ENCODE data around the gene AQP3.
"Not testable (repeated sequence)": the region's sequence is repeated elsewhere in the genome, so short reads cannot be mapped to it uniquely, and the experiment has no call there.

AQP3 gene

GRCh38 chr9:33446946-33447798 is at the start of gene AQP3:
Gene AQP3 (minus strand): TSS chr9:33447593. CDS start chr9:33447530, 63 bp downstream.
- Histone ChIP-seq H3K4me1 (ENCODE audit: control insufficient read depth, insufficient read depth, low read length) (peaks cover 2% of the 10 kb centered on the region), H3K27ac (ENCODE audit: low read depth, low read length) (peak within 1 kb of the TSS; percentile 12), H3K9ac (ENCODE audit: low read length) (peak within 1 kb of the TSS; percentile 13), H3K27me3 (ENCODE audit: control insufficient read depth, insufficient read depth, low read length) (no peaks in the 10 kb centered on the region), H3K4me3 (ENCODE audit: low read length) (peak within 1 kb of the TSS; percentile 80), H3K36me3 (ENCODE audit: control insufficient read depth, insufficient read depth, low read length) (peaks cover 4% of the 10 kb centered on the region)

GRCh38 chr9:33493819-33494218 is 46.4 kb upstream of the AQP3 start:
- not testable (repeated sequence) for H3K27me3 ChIP-seq (ENCODE audit: control insufficient read depth, insufficient read depth, low read length); H3K4me1 ChIP-seq (ENCODE audit: control insufficient read depth, insufficient read depth, low read length); H3K27ac ChIP-seq (ENCODE audit: low read depth, low read length); H3K36me3 ChIP-seq (ENCODE audit: control insufficient read depth, insufficient read depth, low read length); H3K9ac ChIP-seq (ENCODE audit: low read length); H3K4me3 ChIP-seq (ENCODE audit: low read length)

GRCh38 chr9:33489066-33489465 is 41.7 kb upstream of the AQP3 start:
- Histone ChIP-seq H3K4me3 (ENCODE audit: low read length) (no peak overlapping the region), H3K36me3 (ENCODE audit: control insufficient read depth, insufficient read depth, low read length) (no peaks in the 10 kb centered on the region)

GRCh38 chr9:33485312-33485711 is 37.9 kb upstream of the AQP3 start:
- not testable (repeated sequence) for H3K36me3 ChIP-seq (ENCODE audit: control insufficient read depth, insufficient read depth, low read length); H3K27ac ChIP-seq (ENCODE audit: low read depth, low read length); H3K4me3 ChIP-seq (ENCODE audit: low read length); H3K9ac ChIP-seq (ENCODE audit: low read length); H3K4me1 ChIP-seq (ENCODE audit: control insufficient read depth, insufficient read depth, low read length); H3K27me3 ChIP-seq (ENCODE audit: control insufficient read depth, insufficient read depth, low read length)

More at GRCh38 chr9:33489066-33489465, 41.7 kb upstream of the AQP3 start:
- no peaks in the 10 kb centered on the region for H3K4me1 ChIP-seq (ENCODE audit: control insufficient read depth, insufficient read depth, low read length)
- H3K27me3 ChIP-seq (ENCODE audit: control insufficient read depth, insufficient read depth, low read length), result no peaks in the 10 kb centered on the region
- H3K9ac ChIP-seq (ENCODE audit: low read length), result no peak overlapping the region
- H3K27ac ChIP-seq (ENCODE audit: low read depth, low read length), result no peak overlapping the region

- no peaks in the 10 kb centered on the region for H3K36me3 ChIP-seq (ENCODE audit: control insufficient read depth, insufficient read depth, low read length)
- no peaks in the 10 kb centered on the region for H3K27me3 ChIP-seq (ENCODE audit: control insufficient read depth, insufficient read depth, low read length)
- no peak overlapping the region for H3K4me3 ChIP-seq (ENCODE audit: low read length)
- no peak overlapping the region for H3K9ac ChIP-seq (ENCODE audit: low read length)
- H3K27ac ChIP-seq (ENCODE audit: low read depth, low read length), result no peak overlapping the region
- no peaks in the 10 kb centered on the region for H3K4me1 ChIP-seq (ENCODE audit: control insufficient read depth, insufficient read depth, low read length)
These were observed 33.6 kb upstream of the AQP3 start for GRCh38 chr9:33480976-33481375.

- Histone ChIP-seq H3K4me3 (ENCODE audit: low read length) (no peak overlapping the region), H3K36me3 (ENCODE audit: control insufficient read depth, insufficient read depth, low read length) (no peaks in the 10 kb centered on the region)
These were observed 32.7 kb upstream of the AQP3 start for GRCh38 chr9:33480106-33480505.

GRCh38 chr9:33476503-33476902 is 29.1 kb upstream of the AQP3 start:
- Histone ChIP-seq H3K4me3 (ENCODE audit: low read length) (no peak overlapping the region), H3K27ac (ENCODE audit: low read depth, low read length) (no peak overlapping the region), H3K36me3 (ENCODE audit: control insufficient read depth, insufficient read depth, low read length) (peaks cover 3% of the 10 kb centered on the region), H3K9ac (ENCODE audit: low read length) (no peak overlapping the region), H3K27me3 (ENCODE audit: control insufficient read depth, insufficient read depth, low read length) (no peaks in the 10 kb centered on the region), H3K4me1 (ENCODE audit: control insufficient read depth, insufficient read depth, low read length) (peaks cover 7% of the 10 kb centered on the region)

More at GRCh38 chr9:33480106-33480505, 32.7 kb upstream of the AQP3 start:
- H3K9ac ChIP-seq (ENCODE audit: low read length), result no peak overlapping the region
- no peak overlapping the region for H3K27ac ChIP-seq (ENCODE audit: low read depth, low read length)
- no peaks in the 10 kb centered on the region for H3K27me3 ChIP-seq (ENCODE audit: control insufficient read depth, insufficient read depth, low read length)
- H3K4me1 ChIP-seq (ENCODE audit: control insufficient read depth, insufficient read depth, low read length), result no peaks in the 10 kb centered on the region

- Histone ChIP-seq H3K36me3 (ENCODE audit: control insufficient read depth, insufficient read depth, low read length) (peaks cover 3% of the 10 kb centered on the region), H3K9ac (ENCODE audit: low read length) (no peak overlapping the region), H3K4me3 (ENCODE audit: low read length) (no peak overlapping the region), H3K4me1 (ENCODE audit: control insufficient read depth, insufficient read depth, low read length) (peaks cover 7% of the 10 kb centered on the region), H3K27me3 (ENCODE audit: control insufficient read depth, insufficient read depth, low read length) (no peaks in the 10 kb centered on the region), H3K27ac (ENCODE audit: low read depth, low read length) (no peak overlapping the region)
These were observed 28.0 kb upstream of the AQP3 start for GRCh38 chr9:33475357-33475756.

GRCh38 chr9:33473643-33474352 is 26.4 kb upstream of the AQP3 start, which contains the start of gene NOL6:
Gene NOL6 (minus strand): TSS chr9:33473924. CDS start chr9:33473842, 82 bp downstream.
- Histone ChIP-seq H3K27ac (ENCODE audit: low read depth, low read length) (peak within 1 kb of the TSS; percentile 77), H3K9ac (ENCODE audit: low read length) (peak within 1 kb of the TSS; percentile 66), H3K4me3 (ENCODE audit: low read length) (peak within 1 kb of the TSS; percentile 99), H3K4me1 (ENCODE audit: control insufficient read depth, insufficient read depth, low read length) (peaks cover 7% of the 10 kb centered on the region), H3K36me3 (ENCODE audit: control insufficient read depth, insufficient read depth, low read length) (peaks cover 17% of the 10 kb centered on the region), H3K27me3 (ENCODE audit: control insufficient read depth, insufficient read depth, low read length) (no peaks in the 10 kb centered on the region)

GRCh38 chr9:33472881-33473615 is 25.7 kb upstream of the AQP3 start:
- peak overlapping the region; percentile 66 for H3K9ac ChIP-seq (ENCODE audit: low read length)
- H3K27me3 ChIP-seq (ENCODE audit: control insufficient read depth, insufficient read depth, low read length), result no peaks in the 10 kb centered on the region
- peaks cover 7% of the 10 kb centered on the region for H3K4me1 ChIP-seq (ENCODE audit: control insufficient read depth, insufficient read depth, low read length)
- peaks cover 25% of the 10 kb centered on the region for H3K36me3 ChIP-seq (ENCODE audit: control insufficient read depth, insufficient read depth, low read length)
- peak overlapping the region; percentile 11 for H3K27ac ChIP-seq (ENCODE audit: low read depth, low read length)
- H3K4me3 ChIP-seq (ENCODE audit: low read length), result peak overlapping the region; percentile 99

- Histone ChIP-seq H3K9ac (ENCODE audit: low read length) (no peak overlapping the region), H3K27me3 (ENCODE audit: control insufficient read depth, insufficient read depth, low read length) (no peaks in the 10 kb centered on the region), H3K4me3 (ENCODE audit: low read length) (no peak overlapping the region), H3K27ac (ENCODE audit: low read depth, low read length) (no peak overlapping the region), H3K36me3 (ENCODE audit: control insufficient read depth, insufficient read depth, low read length) (peaks cover 31% of the 10 kb centered on the region), H3K4me1 (ENCODE audit: control insufficient read depth, insufficient read depth, low read length) (peaks cover 7% of the 10 kb centered on the region)
These were observed 24.9 kb upstream of the AQP3 start for GRCh38 chr9:33472171-33472880.
